ENCODE data around the gene PLCH1. TPM values are rescaled to one million over a fixed set of nuclear protein-coding genes. Genes with fewer than 3 reads are reported as not detected.

PLCH1 gene
- total RNA-seq, 1 experiment from 2014 or later, result 4.1 TPM

DNA sequence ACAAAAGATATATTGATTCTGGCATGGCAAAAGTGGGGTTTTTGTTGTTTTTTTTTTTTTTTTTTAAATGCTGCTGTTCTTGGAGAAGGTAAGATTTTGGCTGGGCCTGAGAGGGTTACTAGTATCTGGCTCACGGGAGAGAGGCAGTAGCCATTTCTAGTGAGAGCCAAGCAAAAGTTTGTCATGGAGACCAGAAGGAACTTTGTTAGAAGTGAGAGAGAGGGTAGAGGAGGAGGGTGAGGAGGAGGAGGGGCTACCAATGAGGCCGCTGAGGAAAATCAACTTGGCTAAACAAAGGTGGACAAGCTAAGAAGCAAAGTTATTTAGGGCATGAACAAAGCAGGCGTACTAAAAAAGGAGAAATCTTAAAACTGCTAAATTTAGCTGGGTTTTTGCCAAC, 402.5 kb downstream of the PLCH1 start:
- H3F3A ChIP-seq (ENCODE audit: low read length, unreplicated experiment), result no peaks in the 10 kb centered on the region
- no peaks in the 10 kb centered on the region for H3K36me3 ChIP-seq (ENCODE audit: low read depth, low read length)
- H2AFZ ChIP-seq (ENCODE audit: low read length), result no peak overlapping the region
- POLR2A ChIA-PET (ENCODE audit: unreplicated experiment), result no interaction called here
- CTCF ChIA-PET, result no interaction called here
- no peaks in the 10 kb centered on the region for H3K4me1 ChIP-seq (ENCODE audit: insufficient read depth, low read length)
- H3K27ac ChIP-seq (ENCODE audit: low read length), result no peak overlapping the region
- TF ChIP-seq, protein P1, sequence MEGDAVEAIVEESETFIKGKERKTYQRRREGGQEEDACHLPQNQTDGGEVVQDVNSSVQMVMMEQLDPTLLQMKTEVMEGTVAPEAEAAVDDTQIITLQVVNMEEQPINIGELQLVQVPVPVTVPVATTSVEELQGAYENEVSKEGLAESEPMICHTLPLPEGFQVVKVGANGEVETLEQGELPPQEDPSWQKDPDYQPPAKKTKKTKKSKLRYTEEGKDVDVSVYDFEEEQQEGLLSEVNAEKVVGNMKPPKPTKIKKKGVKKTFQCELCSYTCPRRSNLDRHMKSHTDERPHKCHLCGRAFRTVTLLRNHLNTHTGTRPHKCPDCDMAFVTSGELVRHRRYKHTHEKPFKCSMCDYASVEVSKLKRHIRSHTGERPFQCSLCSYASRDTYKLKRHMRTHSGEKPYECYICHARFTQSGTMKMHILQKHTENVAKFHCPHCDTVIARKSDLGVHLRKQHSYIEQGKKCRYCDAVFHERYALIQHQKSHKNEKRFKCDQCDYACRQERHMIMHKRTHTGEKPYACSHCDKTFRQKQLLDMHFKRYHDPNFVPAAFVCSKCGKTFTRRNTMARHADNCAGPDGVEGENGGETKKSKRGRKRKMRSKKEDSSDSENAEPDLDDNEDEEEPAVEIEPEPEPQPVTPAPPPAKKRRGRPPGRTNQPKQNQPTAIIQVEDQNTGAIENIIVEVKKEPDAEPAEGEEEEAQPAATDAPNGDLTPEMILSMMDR (conservative IDR thresholded peaks at IDR 0.05; ENCODE audit: low read depth, low read length), result no peak
- TF ChIP-seq EZH2 (IDR thresholded peaks at IDR 0.05; ENCODE audit: low read length, unreplicated experiment), result no peak
- TF ChIP-seq EZH2phosphoT487 (IDR thresholded peaks at IDR 0.05; ENCODE audit: borderline replicate concordance, low read length), result no peak
- H3K27me3 ChIP-seq (ENCODE audit: low read length), result no peaks in the 10 kb centered on the region
- no peak overlapping the region for H3K9ac ChIP-seq (ENCODE audit: low read length)
- intact Hi-C loops (cut with micrococcal nuclease), result no loop called here
- no TSS peak for BruUV-seq (replicated peaks)
- H3K9me2 ChIP-seq (replicated peaks; ENCODE audit: low read length), result no peaks in the 10 kb centered on the region
- H3K79me2 ChIP-seq (ENCODE audit: low read length), result no peaks in the 10 kb centered on the region
- DNase-seq, result no peak
- H3K9me3 ChIP-seq (ENCODE audit: low read length), result no peaks in the 10 kb centered on the region
- no peak for ATAC-seq
- no peak overlapping the region for H3K4me2 ChIP-seq (ENCODE audit: low read length)
- H4K20me1 ChIP-seq (ENCODE audit: low read length), result no peaks in the 10 kb centered on the region
- no peak overlapping the region for H3K4me3 ChIP-seq (ENCODE audit: low read length)

DNA sequence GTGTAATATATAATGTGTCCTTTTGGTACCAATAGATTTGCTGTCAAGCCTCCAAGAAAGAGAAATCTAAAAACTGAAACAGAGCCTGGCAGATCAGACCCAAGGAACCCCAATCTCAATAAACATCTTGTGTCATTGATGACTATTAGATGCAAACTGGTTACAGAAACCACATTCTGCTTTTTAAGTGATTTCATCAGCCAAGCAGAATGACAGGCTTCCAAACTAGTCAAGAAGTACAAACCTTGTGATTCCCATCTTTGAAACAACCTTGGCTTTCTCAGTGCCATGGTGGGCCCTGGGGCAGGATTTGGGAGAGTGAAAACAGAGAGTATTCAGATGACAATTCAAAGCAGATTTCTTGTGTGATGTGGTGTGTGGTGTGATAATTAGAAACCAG, 405.8 kb downstream of the PLCH1 start:
- DNase-seq, result no peak
- intact Hi-C loops (cut with micrococcal nuclease), result no loop called here
- POLR2A ChIA-PET (ENCODE audit: unreplicated experiment), result no interaction called here
- TF ChIP-seq, protein P1 (conservative IDR thresholded peaks at IDR 0.05; ENCODE audit: low read depth, low read length), result no peak
- TF ChIP-seq EZH2phosphoT487 (IDR thresholded peaks at IDR 0.05; ENCODE audit: borderline replicate concordance, low read length) (no peak), EZH2 (IDR thresholded peaks at IDR 0.05; ENCODE audit: low read length, unreplicated experiment) (no peak)
- Histone ChIP-seq H3K4me2 (ENCODE audit: low read length) (no peak overlapping the region), H3K27me3 (ENCODE audit: low read length) (no peaks in the 10 kb centered on the region), H4K20me1 (ENCODE audit: low read length) (no peaks in the 10 kb centered on the region), H3K4me1 (ENCODE audit: insufficient read depth, low read length) (no peaks in the 10 kb centered on the region), H3K9me3 (ENCODE audit: low read length) (no peaks in the 10 kb centered on the region), H3K27ac (ENCODE audit: low read length) (no peak overlapping the region), H3K36me3 (ENCODE audit: low read depth, low read length) (no peaks in the 10 kb centered on the region), H3K79me2 (ENCODE audit: low read length) (no peaks in the 10 kb centered on the region), H3F3A (ENCODE audit: low read length, unreplicated experiment) (no peaks in the 10 kb centered on the region), H3K9me2 (replicated peaks; ENCODE audit: low read length) (no peaks in the 10 kb centered on the region), H3K9ac (ENCODE audit: low read length) (no peak overlapping the region), H3K4me3 (ENCODE audit: low read length) (no peak overlapping the region), H2AFZ (ENCODE audit: low read length) (no peak overlapping the region)
- CTCF ChIA-PET, result no interaction called here
- BruUV-seq (replicated peaks), result no TSS peak
- no peak for ATAC-seq

DNA sequence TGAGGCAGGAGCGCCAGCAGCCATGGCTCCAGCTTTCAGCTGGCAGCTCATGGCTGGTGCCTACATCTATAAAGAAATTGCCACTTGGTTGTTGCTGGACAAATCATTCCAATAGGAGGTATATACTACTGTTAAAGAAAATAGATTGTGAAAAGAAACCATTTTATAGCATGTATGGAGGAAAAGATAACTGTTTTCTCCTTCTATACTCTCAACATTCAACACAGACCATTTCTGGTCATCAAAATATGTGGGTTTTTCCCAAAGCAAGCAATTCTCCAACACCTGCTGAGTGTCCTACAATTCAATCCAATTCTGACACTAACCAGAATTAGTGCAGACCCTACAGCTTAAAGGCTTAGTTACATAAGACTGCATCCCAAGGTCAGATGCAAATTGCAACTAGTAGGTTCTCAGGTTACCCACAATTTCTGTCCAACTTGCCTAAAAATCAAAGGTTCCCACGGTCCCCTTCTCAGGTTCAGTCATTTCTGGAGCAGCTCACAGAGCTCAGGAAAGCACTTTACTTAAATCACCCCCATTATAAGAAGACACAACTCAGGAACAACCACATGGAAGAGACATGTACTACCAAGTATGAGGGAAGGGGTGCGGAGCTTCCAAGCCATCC, 409.0 kb downstream of the PLCH1 start:
- H3K27ac ChIP-seq (ENCODE audit: low read length), result no peak overlapping the region
- POLR2A ChIA-PET (ENCODE audit: unreplicated experiment), result no interaction called here
- TF ChIP-seq EZH2 (IDR thresholded peaks at IDR 0.05; ENCODE audit: low read length, unreplicated experiment) (no peak), EZH2phosphoT487 (IDR thresholded peaks at IDR 0.05; ENCODE audit: borderline replicate concordance, low read length) (no peak)
- TF ChIP-seq, protein P1 (conservative IDR thresholded peaks at IDR 0.05; ENCODE audit: low read depth, low read length), result no peak

More for the DNA sequence above, 409.0 kb downstream of the PLCH1 start:
- H3K9ac ChIP-seq (ENCODE audit: low read length), result no peak overlapping the region
- no TSS peak for BruUV-seq (replicated peaks)
- intact Hi-C loops (cut with micrococcal nuclease), result no loop called here
- no peak overlapping the region for H2AFZ ChIP-seq (ENCODE audit: low read length)
- no peaks in the 10 kb centered on the region for H3K27me3 ChIP-seq (ENCODE audit: low read length)
- no peaks in the 10 kb centered on the region for H3F3A ChIP-seq (ENCODE audit: low read length, unreplicated experiment)
- H3K9me2 ChIP-seq (replicated peaks; ENCODE audit: low read length), result no peaks in the 10 kb centered on the region
- H3K4me1 ChIP-seq (ENCODE audit: insufficient read depth, low read length), result no peaks in the 10 kb centered on the region
- no peaks in the 10 kb centered on the region for H3K79me2 ChIP-seq (ENCODE audit: low read length)
- no peak for ATAC-seq
- H3K4me3 ChIP-seq (ENCODE audit: low read length), result no peak overlapping the region
- no peaks in the 10 kb centered on the region for H3K36me3 ChIP-seq (ENCODE audit: low read depth, low read length)
- H3K4me2 ChIP-seq (ENCODE audit: low read length), result no peak overlapping the region
- no peaks in the 10 kb centered on the region for H3K9me3 ChIP-seq (ENCODE audit: low read length)
- no peak for DNase-seq
- CTCF ChIA-PET, result no interaction called here
- H4K20me1 ChIP-seq (ENCODE audit: low read length), result no peaks in the 10 kb centered on the region
